CD4-positive, alpha-beta T cell treated with Interleukin-21 for 1 hour (primary cell): ENCODE measurements around the gene PTPRM.

ENCODE experiments used
- DNase-seq: peaks from one replicate; pipeline ENCODE4 v3.0.0-alpha.2; 2020

PTPRM gene

DNA sequence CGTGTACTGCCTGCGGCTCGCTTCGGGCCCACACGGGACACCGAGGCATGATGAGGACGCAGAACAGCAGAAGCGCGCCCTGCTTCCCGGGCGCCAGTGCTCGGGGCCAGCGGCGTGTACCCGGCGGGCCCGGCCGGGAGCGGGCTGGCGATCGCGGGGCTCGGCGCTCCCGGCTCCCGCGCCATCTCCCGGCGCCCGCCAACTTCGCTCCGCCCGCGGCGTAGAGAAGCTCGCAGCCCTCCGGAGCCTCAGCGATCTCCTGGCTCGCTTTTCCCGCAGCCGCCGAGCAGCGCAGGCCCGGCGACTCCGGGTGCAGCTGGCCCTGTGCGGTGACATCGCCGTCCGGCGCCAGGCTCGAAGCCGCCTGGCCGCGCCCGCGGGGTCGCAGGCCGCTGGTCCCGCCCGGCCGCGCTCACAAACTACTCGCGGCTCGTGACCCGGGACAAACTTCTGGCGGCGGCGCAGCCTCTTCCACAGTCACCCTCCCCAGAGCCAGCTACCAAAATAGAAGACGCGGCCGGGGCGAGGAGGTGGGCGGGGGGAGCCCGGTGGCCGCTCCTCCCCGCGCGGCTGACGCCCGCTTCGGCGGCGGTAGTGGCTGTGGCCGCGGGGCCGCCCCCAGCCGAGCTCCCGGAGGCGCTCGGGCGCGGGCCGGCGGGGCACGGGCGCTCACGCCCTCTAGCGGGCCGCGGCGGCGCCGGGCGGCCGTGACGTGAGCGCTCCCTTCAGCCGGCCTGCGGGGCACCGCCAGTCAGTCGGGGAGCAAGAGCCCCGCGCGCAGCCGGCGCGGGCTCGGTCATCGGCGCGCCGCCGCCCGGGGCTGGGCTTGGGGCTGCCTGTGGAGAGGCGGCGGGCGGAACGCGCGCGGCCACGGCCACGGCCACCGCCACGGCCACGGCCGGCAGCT lies at the start of gene PTPRM:
Gene PTPRM, plus strand, starts transcription at position 750 of the 907 bp plus-strand sequence. CDS start 503 bp downstream, outside the sequence.
- peak; percentile 38 for DNase-seq

DNA sequence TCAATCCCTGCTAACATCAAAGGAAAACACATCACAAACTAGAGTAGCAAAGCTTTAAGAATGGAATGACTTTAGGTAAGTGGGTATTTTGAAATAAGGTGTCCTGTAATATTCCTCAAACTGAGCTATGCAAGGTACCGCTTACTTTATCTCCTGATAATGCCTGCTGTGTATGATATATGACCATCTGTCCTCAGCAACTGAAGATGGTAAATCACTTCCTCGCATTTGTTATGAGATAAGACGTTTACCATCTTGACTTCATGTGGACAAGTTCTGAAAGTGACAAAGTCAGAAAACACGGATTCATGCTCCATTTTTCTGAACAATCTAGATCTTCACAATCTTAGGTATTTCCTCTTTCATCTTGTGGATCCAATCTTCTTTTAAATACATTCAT lies 49.3 kb upstream of the PTPRM start:
- no peak for DNase-seq

DNA sequence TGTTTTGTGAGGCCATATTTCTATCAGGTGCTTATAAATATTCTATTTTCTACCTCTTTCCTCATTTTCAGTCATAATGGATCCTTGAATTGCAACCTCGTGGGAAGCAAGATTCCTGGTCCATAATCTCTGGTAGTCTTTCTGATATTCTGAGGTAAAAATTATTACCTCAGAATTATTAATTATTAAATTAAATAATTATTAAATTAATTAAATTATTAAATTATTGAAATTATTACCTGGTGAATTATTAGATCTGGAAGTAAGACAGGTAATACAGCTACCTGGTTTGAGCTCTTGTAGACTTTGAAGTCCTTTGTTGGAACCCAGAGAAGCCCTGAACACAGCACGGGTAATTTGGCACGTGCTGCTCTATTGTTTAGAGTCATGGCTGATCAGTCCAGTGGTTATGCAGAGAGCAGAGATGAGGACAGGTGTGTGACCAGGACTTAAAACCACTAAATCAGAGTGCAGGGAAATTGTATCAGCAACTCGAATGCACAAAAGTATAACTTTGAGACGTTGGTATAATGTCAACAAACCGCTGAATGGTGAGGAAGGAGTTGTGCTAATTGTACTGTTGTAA lies 46.8 kb upstream of the PTPRM start:
- no peak for DNase-seq

DNA sequence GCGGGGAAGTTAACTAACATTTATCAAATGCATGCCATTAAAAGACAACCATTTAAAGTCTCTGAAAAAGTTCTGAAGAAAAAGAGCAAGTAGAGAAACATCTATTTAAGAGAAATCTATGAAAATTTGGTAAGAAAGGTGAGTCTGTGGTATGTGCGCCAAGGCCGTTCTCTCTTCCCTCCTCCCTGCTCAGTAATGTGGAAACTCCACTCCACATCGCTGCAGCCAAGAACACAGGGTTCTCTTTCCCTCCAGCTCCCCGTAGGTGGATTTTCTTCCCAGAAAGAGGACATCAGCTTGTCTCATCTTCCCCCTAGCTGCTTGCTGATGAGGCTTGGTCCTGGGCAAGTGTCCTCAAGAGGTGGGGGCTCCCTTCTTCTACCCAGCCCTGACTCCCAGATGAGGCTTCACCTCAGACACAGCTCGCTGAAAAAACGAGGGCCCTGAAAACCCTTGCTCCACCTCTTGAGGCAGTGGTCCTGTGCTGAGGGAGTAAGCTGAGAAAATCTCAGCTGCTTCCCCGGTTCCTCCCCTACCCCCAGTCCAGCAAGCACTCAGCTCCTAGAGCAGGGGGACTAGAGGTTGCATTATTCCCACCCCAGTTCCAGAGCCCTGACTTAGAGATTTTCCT lies 45.8 kb upstream of the PTPRM start:
- no peak for DNase-seq

DNA sequence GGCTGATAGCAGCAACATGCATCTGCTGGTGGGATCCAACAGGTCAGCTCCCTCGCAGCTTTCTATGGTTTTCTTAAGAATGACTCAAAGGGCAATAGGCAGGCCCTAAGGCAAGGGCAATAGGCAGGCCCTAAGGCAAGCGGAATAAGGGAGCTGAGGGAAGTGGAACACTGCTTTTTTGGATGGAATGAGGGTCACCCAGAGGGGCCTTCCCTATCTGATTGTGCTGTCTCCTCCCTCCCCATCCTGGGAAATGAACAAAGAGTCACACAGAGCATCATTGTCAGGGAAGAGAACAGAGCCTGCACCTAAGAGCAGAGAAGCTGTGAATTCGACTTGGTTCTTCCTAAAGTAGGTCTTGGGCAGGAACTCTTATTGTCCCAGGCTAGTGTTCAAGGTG lies 43.3 kb upstream of the PTPRM start:
- DNase-seq: no peak

DNA sequence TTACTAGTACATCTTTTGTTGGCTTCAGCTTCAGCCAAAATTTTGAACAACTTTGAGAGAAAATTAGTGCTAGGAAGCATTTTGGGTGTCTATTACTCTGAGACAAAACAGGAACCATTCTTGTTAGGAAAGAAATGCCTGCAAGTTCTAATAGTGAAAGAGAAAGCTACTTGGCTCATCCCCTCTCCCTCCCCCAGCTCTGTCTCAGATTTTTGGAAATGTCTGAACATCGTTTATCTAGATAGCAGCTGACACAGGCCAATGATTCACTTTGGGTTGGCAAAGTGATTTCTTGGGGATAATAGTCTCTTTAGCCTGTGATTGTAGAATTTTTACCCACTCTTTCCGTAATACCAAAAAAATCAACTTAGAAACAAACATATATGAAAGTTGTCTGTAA lies 42.3 kb upstream of the PTPRM start:
- no peak for DNase-seq

DNA sequence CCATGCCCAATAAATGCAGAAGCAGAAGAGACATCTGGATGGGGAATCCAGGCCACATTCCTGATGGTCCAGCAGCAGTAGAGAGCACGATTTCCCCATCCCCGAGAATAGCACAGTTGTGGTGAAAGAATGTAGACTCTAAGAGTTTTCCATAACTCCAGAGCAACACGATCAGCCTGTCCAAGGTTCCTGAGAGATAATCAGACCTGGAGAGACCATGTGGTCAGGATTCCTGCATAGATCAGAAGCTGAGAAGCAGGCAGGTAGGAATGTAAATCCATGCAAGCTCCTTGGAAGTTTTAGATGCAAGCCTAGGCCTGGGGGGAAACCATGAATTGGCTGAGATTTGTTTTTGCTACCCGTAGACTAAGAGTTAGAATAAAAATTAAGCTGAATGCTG lies 34.2 kb upstream of the PTPRM start:
- DNase-seq: no peak

DNA sequence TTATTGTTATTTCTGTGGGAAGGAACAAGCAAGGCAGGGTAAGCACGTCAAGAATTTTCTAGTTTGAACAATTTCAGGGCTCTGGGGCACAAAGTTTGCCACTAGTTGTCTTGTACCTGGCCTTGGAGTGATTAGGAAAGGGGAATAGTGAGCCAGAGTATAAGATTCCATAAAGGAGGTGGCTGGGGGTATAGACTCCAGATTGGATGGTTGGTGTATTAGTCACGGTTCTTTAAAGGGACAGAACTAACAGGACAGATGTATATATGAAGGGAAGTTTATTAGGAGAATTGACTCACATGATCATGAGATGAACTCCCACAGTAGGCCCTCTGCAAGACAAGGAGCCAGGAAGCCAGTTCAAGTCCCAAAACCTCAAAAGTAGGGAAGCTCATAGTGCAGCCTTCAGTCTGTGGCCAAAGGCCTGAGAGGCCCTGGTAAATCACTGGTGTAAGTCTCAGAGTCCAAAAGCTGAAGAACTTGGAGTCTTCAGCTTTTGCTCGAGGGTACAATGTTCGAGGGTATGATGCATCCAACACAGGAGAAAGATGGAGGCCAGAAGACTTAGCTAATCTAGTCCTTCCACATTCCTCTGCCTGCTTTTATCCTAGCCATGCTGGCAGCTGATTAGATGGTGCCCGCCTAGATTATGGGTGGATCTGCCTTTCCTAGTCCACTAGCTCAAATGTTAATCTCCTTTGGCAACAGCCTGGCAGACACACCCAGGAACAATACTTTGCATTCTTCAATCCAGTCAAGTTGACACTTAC lies 31.5 kb upstream of the PTPRM start:
- no peak for DNase-seq

DNA sequence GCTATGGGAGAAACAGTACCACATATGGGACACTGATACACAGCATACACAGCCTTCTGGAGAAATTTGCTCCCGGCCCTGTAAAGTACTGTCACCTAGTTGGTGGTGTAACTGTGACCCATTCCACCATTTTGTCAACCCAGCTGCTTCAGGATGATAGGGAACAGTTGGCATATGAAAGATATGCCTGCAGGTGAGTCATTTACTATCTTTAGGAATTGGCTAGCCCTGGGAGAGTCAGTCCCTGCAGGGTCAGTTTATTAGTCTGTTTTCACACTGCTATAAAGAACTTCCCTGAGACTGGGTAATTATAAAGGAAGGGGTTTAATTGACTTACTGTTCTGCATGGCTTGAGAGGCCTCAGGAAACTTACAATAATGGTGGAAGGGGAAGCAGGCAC lies 30.0 kb upstream of the PTPRM start:
- no peak for DNase-seq

DNA sequence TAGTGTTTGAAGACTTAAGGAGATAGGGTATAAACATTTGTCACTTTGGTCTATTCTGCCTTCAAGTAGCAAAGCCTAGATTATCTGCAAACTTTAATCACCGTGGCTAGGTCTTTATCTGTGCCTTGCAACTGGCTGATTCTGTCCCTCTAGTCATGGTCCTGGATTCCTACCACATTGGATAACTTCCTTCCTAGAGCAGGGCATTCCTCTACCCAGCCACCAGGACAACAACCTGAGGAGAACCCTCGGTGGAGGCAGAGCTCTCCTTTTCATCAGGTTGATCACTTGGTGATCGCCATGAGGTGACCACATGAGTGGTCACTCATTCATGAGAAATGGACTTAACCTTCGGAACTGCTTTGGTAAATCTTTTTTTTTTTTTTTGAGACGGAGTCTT lies 25.3 kb upstream of the PTPRM start:
- DNase-seq: no peak

DNA sequence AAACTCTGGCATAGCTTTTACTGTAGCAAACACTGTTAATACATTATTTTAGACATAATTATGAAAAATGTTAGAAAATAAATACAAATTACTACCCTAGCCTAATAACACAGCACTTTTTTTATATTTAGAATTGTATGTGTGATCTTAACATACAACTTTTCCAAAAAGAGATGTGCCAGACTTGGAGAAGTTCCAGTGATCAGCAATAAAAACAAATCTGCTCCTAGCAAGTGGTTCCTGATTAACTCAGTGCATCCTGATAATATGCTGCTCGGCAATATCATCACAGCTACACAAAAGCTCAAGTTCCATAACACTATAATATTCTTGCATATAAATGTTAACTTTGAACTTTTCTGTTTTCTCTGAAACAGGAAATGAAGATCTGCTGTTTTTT lies 22.4 kb upstream of the PTPRM start:
- no peak for DNase-seq

DNA sequence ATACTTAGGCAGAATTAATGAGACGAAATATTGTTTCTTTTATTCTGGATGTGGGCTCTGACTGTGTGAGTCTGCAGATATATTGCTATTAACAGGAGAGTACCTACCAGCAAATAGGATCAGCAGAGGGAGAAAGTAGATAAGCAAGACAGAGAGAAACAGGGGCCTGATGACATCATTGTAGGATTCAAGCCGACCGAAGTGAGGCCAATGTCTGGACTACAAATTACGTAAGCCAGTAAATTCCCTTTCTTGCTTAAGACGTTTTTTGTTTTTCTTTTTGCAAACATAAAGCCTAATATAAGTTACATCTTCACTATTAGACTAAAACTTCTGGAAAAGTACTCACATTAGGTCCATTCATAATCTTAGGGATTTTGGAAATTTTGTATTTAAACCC lies 21.4 kb upstream of the PTPRM start:
- DNase-seq: no peak

DNA sequence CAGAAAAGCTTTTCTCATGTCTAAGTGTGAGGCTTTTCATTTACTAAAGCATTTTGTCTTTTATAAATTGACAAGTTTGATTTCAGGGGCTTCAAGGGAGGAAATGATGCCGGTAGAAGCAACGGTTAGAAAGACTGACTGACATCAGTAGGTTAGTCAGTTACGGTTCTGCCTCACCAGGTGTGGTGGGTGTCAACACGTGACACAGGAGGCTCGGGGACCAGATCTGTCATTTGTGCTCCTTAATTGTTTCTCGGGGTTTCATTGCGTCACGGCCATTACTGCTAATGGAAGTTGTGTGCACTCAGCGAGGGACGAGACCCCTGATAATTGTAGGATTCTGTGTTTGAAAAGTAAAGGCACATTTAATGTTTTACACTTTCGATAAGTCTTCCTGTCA lies 18.9 kb upstream of the PTPRM start:
- no peak for DNase-seq

DNA sequence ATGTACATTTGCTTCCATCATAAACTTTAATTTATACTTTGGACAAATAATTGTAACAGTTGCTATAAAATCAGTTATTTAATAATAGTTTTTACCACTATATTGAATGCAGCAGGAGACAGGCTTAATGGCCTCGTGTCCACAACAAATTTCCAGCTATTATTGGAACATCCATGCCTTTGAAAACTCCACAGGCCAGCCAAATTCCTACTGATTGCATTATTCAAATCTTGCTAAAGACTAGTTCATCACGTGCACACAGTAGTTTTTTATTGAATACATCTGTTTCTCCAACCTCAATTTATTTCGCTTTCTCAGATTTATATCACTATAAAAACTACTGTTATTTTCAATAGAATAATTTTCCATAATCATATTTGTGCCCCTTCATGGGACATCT lies 18.4 kb upstream of the PTPRM start:
- DNase-seq: no peak

DNA sequence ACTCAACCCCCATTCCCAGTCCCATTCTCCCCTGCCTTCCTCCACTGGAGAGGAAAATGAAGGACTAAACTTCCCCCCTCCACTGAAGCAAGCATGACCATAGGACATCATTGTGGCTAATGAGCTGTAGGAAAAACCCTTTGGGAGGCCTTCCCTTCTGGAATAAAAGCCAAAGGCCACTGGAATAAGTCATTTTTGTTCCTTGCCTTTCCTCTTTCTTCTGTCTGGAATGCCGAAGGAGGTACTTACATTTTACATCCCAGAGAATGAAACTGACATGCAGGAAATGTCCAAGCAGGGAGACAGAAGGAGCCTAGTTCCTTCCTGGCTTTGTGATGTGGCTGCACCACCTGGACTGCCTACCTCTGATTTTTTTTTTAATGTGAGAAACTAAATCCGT lies 9.1 kb upstream of the PTPRM start:
- no peak for DNase-seq

DNA sequence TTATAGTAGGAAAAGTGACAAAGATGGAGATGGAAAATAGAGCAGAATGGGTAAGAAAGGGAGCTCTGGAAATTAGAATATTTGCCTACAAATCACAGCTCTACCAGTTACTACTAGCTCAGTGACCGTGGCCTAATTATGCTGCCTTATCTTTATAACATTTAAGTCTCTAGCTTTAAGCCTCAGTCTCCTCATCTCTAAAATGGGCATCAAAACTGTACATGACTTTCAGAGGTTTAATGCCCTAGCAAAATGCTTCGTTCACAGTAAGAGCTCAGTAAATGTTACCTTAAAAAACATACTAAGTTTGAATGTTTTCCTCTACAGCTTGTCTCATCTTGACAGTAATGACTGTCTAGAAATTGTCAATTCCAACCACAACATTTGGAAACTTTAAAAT lies 8.3 kb upstream of the PTPRM start:
- no peak for DNase-seq

DNA sequence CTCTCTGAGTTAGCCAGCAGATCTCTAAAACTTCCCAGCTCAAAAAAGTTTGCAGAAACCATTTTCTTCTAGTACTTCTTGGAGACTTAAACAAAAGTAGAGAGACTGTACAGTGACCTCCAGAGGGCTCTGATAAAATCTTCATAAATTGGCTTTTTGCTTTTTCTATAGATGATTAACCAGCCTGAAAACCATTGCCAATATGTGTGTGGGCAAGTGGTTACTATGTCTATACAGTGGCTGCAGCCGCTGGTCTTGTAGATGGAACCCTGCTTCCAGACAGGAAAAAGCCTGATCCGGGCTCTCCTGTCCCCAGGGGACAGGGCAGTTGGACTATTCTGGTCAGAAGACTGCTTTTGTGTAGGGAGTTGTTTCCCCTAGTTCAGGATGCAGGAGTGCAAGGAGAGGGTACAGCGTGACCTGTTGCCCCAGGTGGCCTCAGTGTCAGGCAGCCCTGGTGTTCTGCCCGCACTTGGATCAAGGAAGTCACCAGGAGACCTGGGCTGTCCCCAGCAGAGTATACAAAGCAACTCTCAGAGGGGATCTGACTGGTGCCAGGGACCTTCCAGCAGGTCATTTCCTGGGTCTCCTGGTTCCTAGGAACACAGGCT lies 7.3 kb upstream of the PTPRM start:
- DNase-seq: no peak

DNA sequence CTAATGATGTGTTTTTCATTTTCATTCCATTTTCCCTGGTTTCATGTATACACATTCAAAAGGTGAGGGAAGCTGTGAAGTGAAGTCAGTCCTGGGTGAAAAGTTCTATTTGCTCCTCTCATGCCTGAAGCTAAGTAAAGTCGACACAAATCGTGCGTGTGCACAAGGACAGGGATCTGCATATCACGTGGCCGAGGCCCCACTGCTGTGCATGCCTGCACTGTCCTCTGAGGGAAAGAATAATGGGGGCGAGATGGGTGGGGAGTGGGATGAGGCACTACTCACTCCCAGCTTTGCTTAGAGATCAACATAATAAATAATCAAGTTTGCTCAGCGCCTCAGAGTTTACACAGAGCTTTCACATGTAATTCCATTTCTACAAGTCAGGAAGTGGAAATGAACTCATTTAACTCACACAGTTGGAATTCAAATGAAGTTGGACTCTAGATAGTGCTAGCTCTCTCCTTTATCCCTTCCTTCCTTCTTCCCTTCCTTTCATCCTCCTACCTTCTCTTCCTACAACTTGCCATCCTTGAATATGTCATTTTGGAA lies 5.1 kb upstream of the PTPRM start:
- no peak for DNase-seq

DNA sequence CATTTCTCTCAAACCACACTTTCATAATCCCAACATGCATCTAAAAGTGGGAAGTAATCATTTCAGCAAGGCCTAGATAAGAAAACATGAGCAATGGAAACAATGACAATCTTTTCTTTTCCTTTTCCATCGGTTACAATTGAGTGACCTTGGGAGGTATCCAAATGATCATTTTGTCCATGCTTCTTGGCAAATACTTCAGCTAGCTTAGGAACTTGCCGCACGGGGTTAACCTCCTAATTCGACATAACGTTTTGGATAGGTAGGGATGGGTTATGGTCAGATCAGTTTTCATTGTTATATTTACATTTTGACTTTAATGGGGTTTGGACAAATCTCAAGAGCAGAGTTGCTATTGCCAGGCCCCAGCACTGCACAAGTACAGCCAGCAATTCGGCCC lies 4.6 kb upstream of the PTPRM start:
- DNase-seq: no peak

DNA sequence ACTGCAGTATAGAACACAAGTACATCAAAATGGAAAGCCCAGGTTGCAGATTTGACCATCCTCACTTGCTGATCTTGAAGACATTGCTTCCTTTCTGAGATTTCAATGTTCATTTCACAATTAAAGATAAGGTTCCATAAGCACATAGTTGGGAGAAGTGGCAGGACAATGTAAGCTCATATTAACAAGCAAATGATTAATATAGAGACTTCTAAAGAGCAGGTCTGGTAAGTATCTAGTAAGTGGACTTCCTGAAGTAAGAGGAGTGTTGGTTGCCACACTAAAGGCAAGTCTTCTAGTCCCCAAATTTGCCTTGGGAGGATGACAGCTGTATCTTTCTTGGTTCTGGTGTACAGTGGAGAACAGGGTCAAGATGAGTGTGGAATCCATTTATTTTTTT lies 1.4 kb upstream of the PTPRM start:
- no peak for DNase-seq

DNA sequence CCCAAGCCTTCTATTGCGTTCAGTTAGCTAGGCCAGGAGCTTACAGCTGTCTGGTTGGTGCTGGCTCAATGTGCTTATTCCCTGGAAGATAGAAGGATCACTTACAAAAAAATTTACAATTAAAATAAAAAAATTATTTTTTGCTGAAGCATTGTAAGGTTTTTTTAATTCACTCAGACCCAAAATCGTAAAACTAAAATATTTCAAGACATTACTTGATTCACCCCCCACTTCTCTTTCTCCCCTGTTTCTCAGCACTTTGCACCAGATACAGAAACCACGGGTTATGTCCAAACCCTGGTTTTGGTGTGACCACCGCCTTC lies 911 bp upstream of the PTPRM start:
- no peak for DNase-seq

DNA sequence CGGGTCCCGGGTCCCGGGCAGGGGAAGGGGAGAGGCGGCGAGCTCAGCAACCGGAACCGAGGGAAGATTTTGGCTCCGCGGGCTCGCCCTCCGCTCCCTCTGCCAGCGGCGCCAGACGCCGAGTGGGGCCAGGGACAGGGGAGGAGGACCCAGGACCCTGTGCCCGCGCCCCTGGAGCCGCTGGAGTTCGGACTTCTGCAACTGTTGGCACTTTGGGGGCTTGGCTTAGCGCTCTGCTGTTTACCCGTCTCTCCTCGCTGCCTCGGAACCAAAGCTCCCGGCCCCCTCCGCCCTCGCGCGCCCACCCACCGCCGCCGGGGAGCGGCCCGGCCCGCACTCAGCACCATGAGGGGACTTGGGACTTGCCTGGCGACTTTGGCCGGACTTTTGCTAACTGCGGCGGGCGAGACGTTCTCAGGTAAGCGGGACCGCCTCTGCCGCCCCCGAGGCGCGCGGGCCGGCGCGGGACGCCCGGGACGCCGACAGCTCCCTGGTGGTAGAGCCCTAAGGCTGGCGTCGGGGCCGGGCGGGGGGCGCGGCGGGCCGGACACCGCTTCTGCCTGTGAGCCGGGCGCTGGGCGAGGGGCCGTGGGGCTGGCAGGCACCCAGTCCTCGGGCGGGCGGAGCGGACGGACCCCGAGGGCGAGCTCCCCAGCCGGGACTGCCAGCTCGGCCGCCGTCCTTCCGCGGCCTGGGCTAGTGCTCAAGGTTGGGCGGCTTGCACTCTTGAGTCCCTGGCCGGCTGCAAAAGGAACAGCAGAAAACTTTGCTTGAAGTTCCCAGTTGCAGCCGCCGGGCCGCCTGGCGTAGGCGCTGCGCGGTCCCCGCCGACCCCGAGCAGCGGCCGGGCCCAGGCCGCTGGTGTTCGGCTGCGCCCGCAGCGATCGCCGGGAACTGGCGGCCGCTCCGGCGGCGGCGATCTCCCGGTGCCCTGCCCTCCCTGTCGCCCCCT lies 634 bp downstream of the PTPRM start:
- no peak for DNase-seq
